ENCODE results near the gene RAET1L. TPM values are rescaled to one million over a fixed set of nuclear protein-coding genes. Genes with fewer than 3 reads are reported as not detected.

Gene RAET1L
- total RNA-seq, 6 experiments from 2014 or later: not detected

DNA sequence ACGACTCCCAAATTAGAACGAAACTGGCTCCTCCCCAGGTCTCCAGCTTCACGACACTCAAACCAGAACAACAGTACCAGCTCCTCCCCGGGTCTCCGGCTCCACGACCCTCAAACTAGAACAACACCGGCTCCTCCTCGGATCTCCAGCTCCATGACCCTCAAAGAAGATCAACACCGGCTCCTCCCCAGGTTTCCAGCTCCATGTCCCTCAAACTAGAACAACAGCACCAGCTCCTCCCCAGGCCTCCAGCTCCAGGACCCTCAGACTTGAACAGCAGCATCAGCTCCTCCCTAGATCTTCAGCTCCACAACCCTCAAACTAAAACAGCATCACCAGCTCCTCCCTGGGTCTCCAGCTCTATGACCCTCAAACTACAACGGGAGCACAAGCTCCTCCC lies 29.8 kb upstream of the RAET1L start:
- TF ChIP-seq, protein P1, sequence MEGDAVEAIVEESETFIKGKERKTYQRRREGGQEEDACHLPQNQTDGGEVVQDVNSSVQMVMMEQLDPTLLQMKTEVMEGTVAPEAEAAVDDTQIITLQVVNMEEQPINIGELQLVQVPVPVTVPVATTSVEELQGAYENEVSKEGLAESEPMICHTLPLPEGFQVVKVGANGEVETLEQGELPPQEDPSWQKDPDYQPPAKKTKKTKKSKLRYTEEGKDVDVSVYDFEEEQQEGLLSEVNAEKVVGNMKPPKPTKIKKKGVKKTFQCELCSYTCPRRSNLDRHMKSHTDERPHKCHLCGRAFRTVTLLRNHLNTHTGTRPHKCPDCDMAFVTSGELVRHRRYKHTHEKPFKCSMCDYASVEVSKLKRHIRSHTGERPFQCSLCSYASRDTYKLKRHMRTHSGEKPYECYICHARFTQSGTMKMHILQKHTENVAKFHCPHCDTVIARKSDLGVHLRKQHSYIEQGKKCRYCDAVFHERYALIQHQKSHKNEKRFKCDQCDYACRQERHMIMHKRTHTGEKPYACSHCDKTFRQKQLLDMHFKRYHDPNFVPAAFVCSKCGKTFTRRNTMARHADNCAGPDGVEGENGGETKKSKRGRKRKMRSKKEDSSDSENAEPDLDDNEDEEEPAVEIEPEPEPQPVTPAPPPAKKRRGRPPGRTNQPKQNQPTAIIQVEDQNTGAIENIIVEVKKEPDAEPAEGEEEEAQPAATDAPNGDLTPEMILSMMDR (IDR thresholded peaks at IDR 0.05): no peak
- H3K9me3 Mint-ChIP-seq: no peaks in the 10 kb centered on the region

DNA sequence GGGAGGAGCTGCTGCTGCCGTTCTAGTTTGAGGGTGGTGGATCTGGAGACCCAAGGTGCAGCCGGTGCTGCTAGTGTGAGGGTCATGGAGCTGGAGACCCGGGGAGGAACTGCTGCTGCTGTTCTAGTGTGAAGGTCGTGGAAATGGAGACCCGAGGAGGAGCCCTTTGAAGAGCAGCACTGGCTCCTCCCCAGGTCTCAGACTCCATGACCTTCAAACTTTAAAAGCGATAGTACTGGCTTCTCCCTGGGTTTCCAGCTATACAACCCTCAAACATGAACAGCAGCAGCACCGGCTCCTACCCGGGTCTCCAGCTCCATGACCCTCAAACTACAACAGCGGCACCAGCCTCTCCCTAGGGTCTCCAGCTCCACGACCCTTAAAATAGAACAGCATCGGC lies 28.1 kb upstream of the RAET1L start:
- TF ChIP-seq, protein P1 (IDR thresholded peaks at IDR 0.05): no peak
- DNase-seq: no peak
- Mint-ChIP-seq H3K27me3 (ENCODE audit: insufficient read depth) (peaks cover 61% of the 10 kb centered on the region), H3K9me3 (no peaks in the 10 kb centered on the region), H3K27ac (no peak overlapping the region), H3K36me3 (ENCODE audit: low read depth) (peaks cover 6% of the 10 kb centered on the region; the same call in 1 of the 2 replicates), H3K4me1 (ENCODE audit: low read depth) (no peaks in the 10 kb centered on the region), H3K4me3 (no peak overlapping the region)

More for the DNA sequence above, 29.8 kb upstream of the RAET1L start:
- Mint-ChIP-seq H3K4me1 (ENCODE audit: low read depth) (no peaks in the 10 kb centered on the region), H3K27ac (no peak overlapping the region), H3K4me3 (no peak overlapping the region), H3K36me3 (ENCODE audit: low read depth) (peaks cover 6% of the 10 kb centered on the region; the same call in 1 of the 2 replicates), H3K27me3 (ENCODE audit: insufficient read depth) (peaks cover 62% of the 10 kb centered on the region)
- no peak for DNase-seq

DNA sequence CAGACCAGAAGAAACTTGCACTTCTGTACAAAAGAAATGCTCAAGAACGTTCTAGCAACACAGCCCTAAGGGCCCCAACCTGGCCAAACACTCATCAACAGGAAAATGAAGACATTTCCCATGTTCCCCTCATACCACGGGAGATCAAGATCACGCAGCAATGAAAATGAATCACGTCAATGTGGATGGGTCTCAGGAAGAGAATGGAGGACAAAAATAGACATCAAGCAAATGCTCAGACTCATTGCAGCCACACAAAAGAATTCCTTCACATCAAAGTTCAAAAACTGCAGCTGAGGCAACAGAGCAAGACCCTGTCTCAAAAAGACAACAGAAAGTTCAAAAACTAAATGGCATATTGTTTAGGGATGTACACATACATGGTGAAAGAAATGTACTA lies 25.5 kb upstream of the RAET1L start:
- H3K27me3 Mint-ChIP-seq (ENCODE audit: insufficient read depth): peaks cover 64% of the 10 kb centered on the region
- H3K4me3 Mint-ChIP-seq: no peak overlapping the region
- no peak overlapping the region for H3K27ac Mint-ChIP-seq
- peaks cover 6% of the 10 kb centered on the region; the same call in 1 of the 2 replicates for H3K36me3 Mint-ChIP-seq (ENCODE audit: low read depth)
- no peaks in the 10 kb centered on the region for H3K9me3 Mint-ChIP-seq
- TF ChIP-seq, protein P1 (IDR thresholded peaks at IDR 0.05): no peak
- H3K4me1 Mint-ChIP-seq (ENCODE audit: low read depth): no peaks in the 10 kb centered on the region
- DNase-seq: no peak

DNA sequence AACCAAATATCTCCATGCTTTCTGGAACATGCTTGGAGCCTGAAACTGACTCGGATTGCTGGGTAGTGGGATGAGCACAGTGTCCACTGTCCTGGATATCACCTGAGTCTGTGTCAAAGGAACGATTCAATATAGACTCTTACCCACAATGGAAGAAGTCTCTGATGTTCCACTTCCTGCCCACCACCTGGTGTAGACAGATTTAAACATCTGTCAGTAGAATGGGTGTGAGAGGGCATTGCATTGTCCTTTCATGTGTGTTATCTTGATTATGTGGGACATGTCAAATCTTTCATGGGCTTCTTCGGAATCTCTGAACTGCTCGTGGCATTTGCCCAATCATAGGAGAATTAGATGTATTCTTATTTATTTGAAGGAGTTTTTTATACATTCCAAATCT lies 22.8 kb upstream of the RAET1L start:
- no peaks in the 10 kb centered on the region for H3K4me1 Mint-ChIP-seq (ENCODE audit: low read depth)

DNA sequence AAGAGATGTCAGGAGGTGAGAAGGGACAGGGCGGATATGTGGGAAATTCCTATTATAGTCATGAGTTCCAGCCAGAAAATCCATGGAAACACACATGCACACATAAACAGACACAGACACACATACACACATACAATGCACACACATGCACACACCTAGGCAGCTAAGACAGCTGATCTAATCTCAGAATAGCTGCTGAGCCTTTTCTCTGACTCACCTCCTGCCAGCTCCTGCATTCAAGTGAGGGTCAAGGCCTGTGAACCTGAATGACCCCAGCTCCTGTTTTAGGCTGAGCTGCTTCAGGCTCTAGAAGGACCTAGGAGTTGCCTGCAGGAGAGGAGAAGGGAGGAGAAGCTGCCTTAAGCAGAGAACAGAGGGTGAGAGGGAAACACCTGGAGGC lies 21.6 kb upstream of the RAET1L start:
- Mint-ChIP-seq H3K27me3 (ENCODE audit: insufficient read depth) (peaks cover 42% of the 10 kb centered on the region), H3K27ac (no peak overlapping the region), H3K36me3 (ENCODE audit: low read depth) (no peaks in the 10 kb centered on the region), H3K9me3 (no peaks in the 10 kb centered on the region), H3K4me1 (ENCODE audit: low read depth) (no peaks in the 10 kb centered on the region), H3K4me3 (no peak overlapping the region)
- TF ChIP-seq, protein P1 (IDR thresholded peaks at IDR 0.05): no peak
- no peak for DNase-seq

More for the DNA sequence above, 22.8 kb upstream of the RAET1L start:
- no peak for DNase-seq
- TF ChIP-seq, protein P1 (IDR thresholded peaks at IDR 0.05): no peak
- Mint-ChIP-seq H3K36me3 (ENCODE audit: low read depth) (no peaks in the 10 kb centered on the region), H3K9me3 (no peaks in the 10 kb centered on the region), H3K27me3 (ENCODE audit: insufficient read depth) (peaks cover 49% of the 10 kb centered on the region), H3K4me3 (no peak overlapping the region), H3K27ac (no peak overlapping the region)
